Amniotic epithelial cell (primary cell): ENCODE measurements around the gene RGS3.

Experiments
- DNase-seq: peaks from one replicate; pipeline ENCODE4 v3.0.0-alpha.2; 2010; ENCODE audit warnings: low read depth

RGS3 gene

DNA sequence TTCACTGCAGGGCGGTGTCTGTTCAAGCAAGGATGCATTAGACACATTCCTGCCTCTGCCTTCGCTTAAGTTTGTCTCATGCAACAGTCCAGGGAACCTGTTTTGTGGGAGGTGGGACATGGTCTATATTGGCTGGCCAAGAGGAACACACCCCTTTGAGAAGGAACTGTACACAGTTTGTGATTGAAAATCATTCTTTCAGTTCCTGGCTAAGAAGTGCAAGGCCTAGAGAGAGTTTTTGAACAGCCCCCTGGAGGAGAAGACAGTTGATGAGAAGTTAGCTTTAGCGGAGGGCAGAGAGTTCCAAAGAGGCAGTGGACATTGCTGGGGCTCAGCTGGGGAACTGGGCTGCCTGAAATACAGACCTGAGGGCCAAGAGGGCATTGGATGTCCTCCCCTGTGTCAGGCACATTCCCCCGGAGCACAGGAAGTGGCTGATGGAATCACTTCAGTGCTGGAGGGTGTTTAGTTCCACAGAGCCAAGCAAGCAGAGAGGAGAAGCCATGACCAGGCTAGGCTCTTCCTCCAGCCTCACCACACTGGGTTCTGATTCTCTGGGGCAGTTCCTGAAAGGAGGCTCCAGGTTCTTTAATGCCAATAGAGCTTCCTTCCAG, 66.6 kb downstream of the RGS3 start:
- no peak for DNase-seq

GRCh38 chr9:113530942-113531341, 67.4 kb downstream of the RGS3 start:
- DNase-seq, result no peak

DNA sequence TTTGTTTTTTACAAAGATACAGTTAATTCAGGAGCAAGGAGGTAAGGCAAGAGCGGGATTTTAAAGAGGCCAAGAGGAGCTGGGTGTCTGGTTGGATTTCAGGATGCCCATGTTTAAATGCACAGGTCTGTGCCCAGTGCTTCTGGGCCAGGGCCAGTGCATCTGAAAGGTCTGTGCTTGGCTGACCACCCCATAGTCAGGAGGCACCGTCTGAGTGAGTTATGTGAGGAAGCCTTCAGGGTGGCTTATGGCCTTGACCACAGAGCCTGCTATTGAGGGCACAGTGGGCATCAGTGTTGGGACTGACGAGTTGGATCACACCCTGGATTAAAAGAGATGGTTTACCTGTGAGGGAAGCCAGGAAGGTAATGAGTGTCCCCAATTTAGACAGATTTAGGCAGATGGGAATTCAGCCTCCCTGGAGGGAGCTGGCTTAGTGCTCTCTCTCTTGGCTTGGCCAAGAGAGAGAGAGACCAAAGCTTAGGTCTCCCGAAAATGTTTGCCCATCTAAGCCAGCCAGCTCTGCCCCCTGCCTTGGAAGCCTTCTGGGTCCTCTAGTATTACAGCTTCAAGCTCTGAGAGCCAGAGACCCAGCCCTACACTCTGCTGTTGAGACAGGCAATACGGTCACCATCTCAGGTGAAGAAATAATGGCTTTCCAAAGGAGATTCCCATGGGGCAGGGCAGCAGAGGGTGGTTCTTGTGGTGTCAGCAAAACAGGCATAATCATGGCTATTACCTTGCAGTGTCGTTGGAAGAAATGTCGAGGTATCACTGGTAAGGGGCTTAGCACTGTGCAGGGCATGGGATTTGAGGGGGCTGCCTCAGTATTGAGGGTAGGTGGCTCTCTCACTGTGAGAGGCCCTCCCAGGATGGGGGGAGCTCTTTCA, 68.6 kb downstream of the RGS3 start:
- DNase-seq, result no peak

GRCh38 chr9:113532809-113533190, 69.3 kb downstream of the RGS3 start:
- DNase-seq, result no peak

DNA sequence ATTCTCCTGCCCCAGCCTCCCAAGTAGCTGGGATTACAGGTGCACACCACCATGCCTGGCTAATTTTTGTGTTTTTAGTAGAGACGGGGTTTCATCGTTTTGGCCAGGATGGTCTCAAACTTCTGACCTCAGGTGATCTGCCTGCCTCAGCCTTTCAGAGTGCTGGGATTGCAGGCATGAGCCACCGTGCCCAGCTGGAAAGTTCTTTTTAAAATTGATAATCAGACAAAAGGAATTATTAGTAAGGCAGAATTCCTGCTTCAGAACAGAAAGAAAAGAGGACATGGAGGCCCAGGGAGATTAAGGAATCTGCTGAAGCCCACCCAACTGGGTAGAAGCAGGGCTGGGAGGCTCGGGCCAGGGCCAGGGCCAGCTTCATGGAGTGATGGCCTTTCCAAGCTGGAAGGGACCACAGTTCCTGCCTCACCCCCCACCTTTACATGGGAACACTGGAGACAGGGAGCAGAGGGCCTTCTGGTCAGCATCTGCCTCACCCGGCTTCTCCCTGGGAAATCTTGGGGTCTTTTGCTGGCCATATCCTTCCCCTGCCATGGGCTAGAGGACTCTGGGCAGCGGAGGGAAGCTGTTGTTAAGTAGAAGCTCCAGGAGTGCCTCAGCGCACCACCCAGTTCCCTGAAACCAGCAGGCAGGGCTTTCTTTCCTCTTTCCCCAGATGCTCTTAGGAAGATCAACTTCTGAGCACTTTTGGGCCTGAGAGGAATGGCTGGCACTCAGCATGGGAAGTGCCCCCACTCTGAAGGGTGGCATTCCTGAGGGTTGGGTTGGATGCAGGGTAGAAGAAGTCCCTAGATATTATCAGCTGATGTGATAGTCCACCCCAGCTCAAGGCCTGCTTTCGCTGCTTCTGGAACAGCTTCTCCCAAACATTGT, 70.1 kb downstream of the RGS3 start:
- no peak for DNase-seq

DNA sequence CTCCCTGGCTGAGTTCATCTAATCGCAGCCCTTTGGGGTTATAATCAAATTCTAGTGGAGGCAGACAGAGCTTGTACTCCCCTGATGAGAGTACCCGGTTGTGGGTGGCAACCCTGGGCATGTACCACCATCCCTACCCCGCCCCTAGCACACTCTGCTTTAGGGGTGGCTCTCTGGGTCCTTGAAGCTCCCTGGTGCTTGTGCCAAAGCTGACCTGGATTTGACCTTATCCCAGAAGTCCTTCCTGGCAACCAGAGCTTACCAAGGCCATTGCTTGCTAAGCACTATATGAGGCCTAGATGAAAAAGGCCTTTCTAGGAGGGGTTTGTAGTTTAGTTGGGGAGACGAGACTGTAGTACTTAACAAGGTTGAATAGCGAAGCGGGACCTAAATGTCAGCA, 72.2 kb downstream of the RGS3 start:
- no peak for DNase-seq

DNA sequence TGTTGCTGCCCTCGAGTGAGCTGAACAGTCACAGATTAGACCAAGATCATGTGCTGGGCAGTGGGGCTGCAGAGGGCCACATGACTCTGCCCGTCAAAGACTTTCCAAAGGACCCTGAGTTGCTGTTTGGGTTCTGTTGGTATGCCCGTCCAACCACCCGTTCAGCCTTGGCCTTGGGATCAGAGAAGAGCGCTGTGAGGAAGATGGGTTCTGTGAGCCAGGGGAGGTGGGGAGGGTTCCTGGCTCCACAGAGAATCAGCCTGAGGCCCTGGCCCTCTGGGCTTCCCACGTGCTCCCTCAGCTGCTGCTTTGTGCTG, 72.6 kb downstream of the RGS3 start:
- no peak for DNase-seq

- DNase-seq, result peak; percentile 43
These were observed 73.1 kb downstream of the RGS3 start for GRCh38 chr9:113536483-113537228.

DNA sequence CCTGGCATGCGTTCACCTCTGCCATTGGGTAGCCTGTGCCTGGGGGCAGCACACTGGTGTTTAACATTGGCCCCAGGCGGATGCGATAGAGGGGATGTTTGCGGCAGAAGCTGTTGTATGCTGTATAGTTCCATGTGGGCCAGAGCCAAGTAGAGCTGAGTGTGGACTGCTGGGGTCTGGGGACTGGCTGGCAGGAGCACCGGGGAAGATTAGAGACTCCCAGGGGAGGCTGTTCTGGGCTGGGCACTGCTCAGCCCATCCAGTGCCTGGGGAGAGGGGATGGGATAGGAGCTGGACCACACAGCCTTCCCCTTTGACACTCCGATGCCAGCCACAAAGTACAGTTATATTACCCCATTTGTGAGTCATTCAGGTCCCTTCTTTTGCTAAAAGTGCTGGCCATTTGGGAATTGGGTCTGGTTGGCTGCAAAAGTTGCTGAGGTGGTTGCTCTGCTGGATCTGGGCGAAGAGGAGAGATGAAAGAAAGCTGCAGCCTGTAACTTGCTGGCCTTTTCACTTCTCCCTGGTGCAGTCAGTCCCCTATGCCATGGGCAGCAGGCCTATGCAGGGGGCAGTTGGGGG, 73.8 kb downstream of the RGS3 start:
- DNase-seq, result no peak

DNA sequence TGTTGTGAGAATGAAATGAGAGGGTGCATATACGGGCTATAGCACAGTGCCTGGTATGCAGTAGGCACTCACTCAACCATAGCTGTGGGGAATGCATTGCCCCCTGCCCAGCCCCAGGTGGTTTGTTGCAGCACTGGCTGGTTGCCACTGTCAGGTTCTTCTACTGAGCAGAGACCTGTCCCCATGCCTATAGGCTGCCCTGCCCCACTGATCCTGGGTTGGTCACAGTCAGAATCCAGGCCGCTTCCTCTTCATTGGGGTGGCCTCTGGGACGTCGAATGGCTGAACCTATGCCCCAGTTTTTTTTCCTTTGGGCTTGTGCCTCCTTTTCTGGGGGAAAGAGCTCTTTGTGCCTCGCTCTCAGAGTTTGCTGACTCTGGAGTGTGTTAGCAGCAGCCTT, 74.6 kb downstream of the RGS3 start:
- no peak for DNase-seq

GRCh38 chr9:113538701-113539430, 75.3 kb downstream of the RGS3 start:
- no peak for DNase-seq

GRCh38 chr9:113540466-113540865, 76.9 kb downstream of the RGS3 start:
- DNase-seq, result no peak

DNA sequence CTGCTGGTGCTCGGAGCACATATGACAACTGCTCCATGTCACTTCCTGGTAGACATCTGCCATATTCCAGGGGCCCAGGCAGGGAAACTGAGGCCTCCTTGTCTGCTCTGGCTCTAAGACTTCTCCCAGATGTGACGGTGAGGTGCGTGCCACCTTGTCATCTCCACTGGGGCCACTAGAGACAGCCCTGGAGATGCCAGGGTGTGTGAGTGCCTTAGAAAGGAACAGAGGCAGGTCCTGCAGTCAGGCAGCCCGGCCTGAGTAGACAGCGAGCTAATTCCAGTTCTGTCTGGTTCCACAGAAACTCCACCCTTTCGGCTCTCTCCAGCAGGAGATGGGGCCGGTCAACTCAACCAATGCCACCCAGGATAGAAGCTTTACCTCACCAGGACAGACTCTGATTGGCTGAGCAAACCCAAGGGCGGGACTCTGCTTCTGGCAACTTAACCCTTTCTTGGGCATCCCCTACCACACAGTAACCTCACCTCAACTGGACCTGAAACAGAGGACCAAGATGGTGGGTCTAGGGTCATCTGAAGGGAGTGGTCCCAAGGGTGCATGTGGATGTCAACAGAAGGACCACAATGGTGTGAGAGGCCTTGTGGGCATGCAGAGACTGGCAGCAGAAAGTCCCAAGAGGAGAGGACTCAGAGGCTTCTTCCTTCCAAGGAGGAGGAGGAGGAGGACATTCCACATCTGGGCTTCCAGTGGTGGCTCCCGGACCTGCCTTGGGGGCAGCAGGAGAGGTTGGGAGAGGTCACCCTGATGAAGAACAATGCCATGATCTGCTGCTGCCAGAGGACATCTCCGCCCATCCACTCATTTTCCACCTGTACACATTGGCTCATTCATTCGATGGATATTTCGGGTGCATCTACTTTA, 77.7 kb downstream of the RGS3 start:
- DNase-seq, result peak; percentile 87

GRCh38 chr9:113542006-113542405, 78.5 kb downstream of the RGS3 start:
- no peak for DNase-seq

DNA sequence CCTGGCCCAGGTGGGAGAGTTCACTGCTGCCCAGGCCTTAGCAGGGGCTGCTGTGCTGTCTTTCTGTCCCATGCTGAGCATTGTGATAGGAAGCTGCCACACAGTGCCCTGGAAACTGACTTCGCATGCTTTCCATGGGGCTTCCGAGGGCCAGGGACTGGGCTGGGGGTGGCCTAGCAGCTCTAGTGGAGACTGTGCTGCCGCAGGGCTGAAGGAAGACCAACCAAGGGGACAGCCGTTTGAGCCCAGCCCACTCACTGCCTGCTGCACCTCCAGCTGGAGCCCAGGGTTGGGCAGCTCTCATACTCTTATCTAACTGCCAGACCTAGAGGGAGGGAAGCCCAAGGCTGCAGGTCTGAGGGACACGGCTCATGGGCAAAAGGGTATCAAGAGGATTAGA, 79.2 kb downstream of the RGS3 start:
- DNase-seq, result no peak

GRCh38 chr9:113543296-113543981, 79.9 kb downstream of the RGS3 start:
- DNase-seq, result no peak

GRCh38 chr9:113543982-113544303, 80.4 kb downstream of the RGS3 start:
- DNase-seq, result no peak

GRCh38 chr9:113545068-113545467, 81.5 kb downstream of the RGS3 start:
- no peak for DNase-seq

- DNase-seq, result no peak
These were observed 83.0 kb downstream of the RGS3 start for GRCh38 chr9:113546566-113546965.

GRCh38 chr9:113547501-113547900, 84.0 kb downstream of the RGS3 start:
- DNase-seq, result no peak
